CD4-positive, alpha-beta T cell treated with Interleukin-4 for 1 hour (primary cell): ENCODE measurements around the gene PI4KA.
"Not testable (repeated sequence)": the region's sequence is repeated elsewhere in the genome, so short reads cannot be mapped to it uniquely, and the experiment has no call there.

ENCODE experiments used
- DNase-seq, 2 donors: peaks; one replicate each; pipeline ENCODE4 v3.0.0-alpha.2; 2020 to 2022

Gene PI4KA

GRCh38 chr22:20858615-20859416 lies at the start of gene PI4KA, which contains the start of gene SNAP29:
Gene PI4KA, minus strand, starts transcription at chr22:20858811. Its CDS starts 86 bp downstream, at chr22:20858725.
Gene SNAP29, plus strand, starts transcription at chr22:20859007. Its CDS starts 104 bp downstream, at chr22:20859111.
- DNase-seq, result peak; percentile 98

- DNase-seq, result no peak
Measured at GRCh38 chr22:20906387-20906767, 47.8 kb upstream of the PI4KA start.

- DNase-seq, result no peak
Measured at GRCh38 chr22:20905415-20906386, 47.1 kb upstream of the PI4KA start.

GRCh38 chr22:20904980-20905355 lies 46.4 kb upstream of the PI4KA start:
- DNase-seq, result no peak

- peak in 1 of 2 donors; percentile 46 for DNase-seq
Measured at GRCh38 chr22:20904008-20904979, 45.7 kb upstream of the PI4KA start.

GRCh38 chr22:20903093-20903492 lies 44.5 kb upstream of the PI4KA start:
- no peak for DNase-seq

- DNase-seq, result not testable (repeated sequence)
Measured at GRCh38 chr22:20901093-20902033, 42.8 kb upstream of the PI4KA start.

GRCh38 chr22:20899827-20900423 lies 41.3 kb upstream of the PI4KA start:
- DNase-seq, result no peak

- not testable (repeated sequence) for DNase-seq
Measured at GRCh38 chr22:20897737-20898136, 39.1 kb upstream of the PI4KA start.

- DNase-seq, result no peak
Measured at GRCh38 chr22:20890975-20891374, 32.4 kb upstream of the PI4KA start.

- no peak for DNase-seq
Measured at GRCh38 chr22:20889904-20890540, 31.4 kb upstream of the PI4KA start.

GRCh38 chr22:20889025-20889704 lies 30.6 kb upstream of the PI4KA start:
- DNase-seq, result no peak

GRCh38 chr22:20887375-20887774 lies 28.8 kb upstream of the PI4KA start:
- no peak for DNase-seq

GRCh38 chr22:20885557-20886323 lies 27.1 kb upstream of the PI4KA start:
- peak; percentile 39 to 70 for DNase-seq

- DNase-seq, result no peak
Measured at GRCh38 chr22:20885017-20885556, 26.5 kb upstream of the PI4KA start.

GRCh38 chr22:20884454-20884853 lies 25.8 kb upstream of the PI4KA start:
- DNase-seq, result no peak

GRCh38 chr22:20882855-20883254 lies 24.2 kb upstream of the PI4KA start:
- DNase-seq, result no peak
